Lower leg skin (tissue), 3 donors: ENCODE data around the gene USPL1.

Source experiments
- POLR2A ChIP-seq, 2 donors: fragments of 450-650 bp; IDR thresholded peaks; one replicate each; pipeline ENCODE4 v1.6.1; 2016 to 2017; ENCODE audit warnings: antibody characterized with exemption in 2 of 2, mild to moderate bottlenecking in 1 of 2, moderate library complexity in 1 of 2
- TF ChIP-seq, protein P1 (sequence below), 3 donors: fragments of 450-650 bp; IDR thresholded peaks; one replicate each; pipeline ENCODE4 v1.5.1; 2016; ENCODE audit warnings: antibody characterized with exemption in 3 of 3, mild to moderate bottlenecking in 3 of 3, moderate library complexity in 2 of 3

DNA sequence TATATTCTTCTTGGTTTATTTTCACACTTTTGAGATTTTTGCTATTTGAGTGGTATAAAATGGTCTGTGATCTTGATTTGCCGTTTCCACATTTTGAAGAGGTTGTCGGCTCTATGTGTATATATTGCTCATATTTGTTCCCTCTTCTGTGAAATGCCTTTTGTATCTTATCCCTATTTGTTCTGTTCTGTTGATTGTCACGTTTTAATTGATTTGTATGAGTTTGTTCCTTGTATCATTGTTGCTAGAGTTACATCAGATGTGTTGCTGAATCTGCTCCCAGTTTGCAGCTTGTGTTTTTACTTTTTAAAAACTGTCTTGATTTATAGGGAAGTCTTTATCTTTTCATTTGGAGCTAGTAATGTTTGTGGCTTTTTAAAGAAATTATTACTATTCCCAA lies 17.1 kb downstream of the USPL1 start:
- TF ChIP-seq, protein P1, sequence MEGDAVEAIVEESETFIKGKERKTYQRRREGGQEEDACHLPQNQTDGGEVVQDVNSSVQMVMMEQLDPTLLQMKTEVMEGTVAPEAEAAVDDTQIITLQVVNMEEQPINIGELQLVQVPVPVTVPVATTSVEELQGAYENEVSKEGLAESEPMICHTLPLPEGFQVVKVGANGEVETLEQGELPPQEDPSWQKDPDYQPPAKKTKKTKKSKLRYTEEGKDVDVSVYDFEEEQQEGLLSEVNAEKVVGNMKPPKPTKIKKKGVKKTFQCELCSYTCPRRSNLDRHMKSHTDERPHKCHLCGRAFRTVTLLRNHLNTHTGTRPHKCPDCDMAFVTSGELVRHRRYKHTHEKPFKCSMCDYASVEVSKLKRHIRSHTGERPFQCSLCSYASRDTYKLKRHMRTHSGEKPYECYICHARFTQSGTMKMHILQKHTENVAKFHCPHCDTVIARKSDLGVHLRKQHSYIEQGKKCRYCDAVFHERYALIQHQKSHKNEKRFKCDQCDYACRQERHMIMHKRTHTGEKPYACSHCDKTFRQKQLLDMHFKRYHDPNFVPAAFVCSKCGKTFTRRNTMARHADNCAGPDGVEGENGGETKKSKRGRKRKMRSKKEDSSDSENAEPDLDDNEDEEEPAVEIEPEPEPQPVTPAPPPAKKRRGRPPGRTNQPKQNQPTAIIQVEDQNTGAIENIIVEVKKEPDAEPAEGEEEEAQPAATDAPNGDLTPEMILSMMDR (IDR thresholded peaks at IDR 0.05) = no peak
- TF ChIP-seq POLR2A (IDR thresholded peaks at IDR 0.05) = no peak
